ENCODE data around the gene GAS2L3.

DNA sequence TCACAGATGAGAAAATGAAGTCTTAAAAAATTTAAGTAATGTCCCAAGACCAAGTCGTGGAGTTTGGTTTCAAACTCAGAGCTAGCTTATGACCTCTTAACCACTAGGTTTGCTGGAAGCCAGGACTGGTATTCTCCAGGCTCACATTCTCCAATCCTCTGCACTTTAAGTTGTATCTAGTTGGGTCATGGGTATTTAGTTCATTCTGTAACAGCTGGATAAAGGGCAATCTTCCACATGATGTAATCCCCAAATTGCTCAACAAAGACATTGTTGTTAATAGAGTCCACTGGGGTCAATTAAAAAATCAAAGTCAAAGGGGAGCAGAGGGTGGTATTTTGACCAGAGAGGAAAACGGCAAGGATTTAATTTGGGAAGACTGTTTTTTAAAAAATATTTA is 17.8 kb upstream of the GAS2L3 start:
- no peak for TF ChIP-seq POLR2A (IDR thresholded peaks at IDR 0.05; ENCODE audit: low read length)
- no peak for TF ChIP-seq GATA1 (IDR thresholded peaks at IDR 0.05; ENCODE audit: low read depth, low read length)
